Measurements from ENCODE around the gene CCDC68. TPM values are rescaled to one million over a fixed set of nuclear protein-coding genes. Genes with fewer than 3 reads are reported as not detected.

The CCDC68 gene
- total RNA-seq, 1 experiment from 2014 or later = 3.1 TPM

- no peak overlapping the region for H3K9ac ChIP-seq (ENCODE audit: low read length)
- no peaks in the 10 kb centered on the region for H3K27me3 ChIP-seq (ENCODE audit: low read length)
- no peak for ATAC-seq
- no peak for DNase-seq
- POLR2A ChIA-PET (ENCODE audit: unreplicated experiment) = no interaction called here
- no peak overlapping the region for H2AFZ ChIP-seq (ENCODE audit: low read length)
- no peaks in the 10 kb centered on the region for H3K36me3 ChIP-seq (ENCODE audit: low read depth, low read length)
- H3F3A ChIP-seq (ENCODE audit: low read length, unreplicated experiment) = no peaks in the 10 kb centered on the region
- H3K9me2 ChIP-seq (replicated peaks; ENCODE audit: low read length) = no peaks in the 10 kb centered on the region
- no peaks in the 10 kb centered on the region for H3K79me2 ChIP-seq (ENCODE audit: low read length)
- no peaks in the 10 kb centered on the region for H4K20me1 ChIP-seq (ENCODE audit: low read length)
- H3K4me3 ChIP-seq (ENCODE audit: low read length) = no peak overlapping the region
- H3K27ac ChIP-seq (ENCODE audit: low read length) = no peak overlapping the region
- CTCF ChIA-PET = no interaction called here
- no peak overlapping the region for H3K4me2 ChIP-seq (ENCODE audit: low read length)
- BruUV-seq (replicated peaks) = no TSS peak
- H3K4me1 ChIP-seq (ENCODE audit: insufficient read depth, low read length) = no peaks in the 10 kb centered on the region
- TF ChIP-seq EZH2phosphoT487 (IDR thresholded peaks at IDR 0.05; ENCODE audit: borderline replicate concordance, low read length) = no peak
- TF ChIP-seq, protein P1, sequence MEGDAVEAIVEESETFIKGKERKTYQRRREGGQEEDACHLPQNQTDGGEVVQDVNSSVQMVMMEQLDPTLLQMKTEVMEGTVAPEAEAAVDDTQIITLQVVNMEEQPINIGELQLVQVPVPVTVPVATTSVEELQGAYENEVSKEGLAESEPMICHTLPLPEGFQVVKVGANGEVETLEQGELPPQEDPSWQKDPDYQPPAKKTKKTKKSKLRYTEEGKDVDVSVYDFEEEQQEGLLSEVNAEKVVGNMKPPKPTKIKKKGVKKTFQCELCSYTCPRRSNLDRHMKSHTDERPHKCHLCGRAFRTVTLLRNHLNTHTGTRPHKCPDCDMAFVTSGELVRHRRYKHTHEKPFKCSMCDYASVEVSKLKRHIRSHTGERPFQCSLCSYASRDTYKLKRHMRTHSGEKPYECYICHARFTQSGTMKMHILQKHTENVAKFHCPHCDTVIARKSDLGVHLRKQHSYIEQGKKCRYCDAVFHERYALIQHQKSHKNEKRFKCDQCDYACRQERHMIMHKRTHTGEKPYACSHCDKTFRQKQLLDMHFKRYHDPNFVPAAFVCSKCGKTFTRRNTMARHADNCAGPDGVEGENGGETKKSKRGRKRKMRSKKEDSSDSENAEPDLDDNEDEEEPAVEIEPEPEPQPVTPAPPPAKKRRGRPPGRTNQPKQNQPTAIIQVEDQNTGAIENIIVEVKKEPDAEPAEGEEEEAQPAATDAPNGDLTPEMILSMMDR (conservative IDR thresholded peaks at IDR 0.05; ENCODE audit: low read depth, low read length) = no peak
- no peak for TF ChIP-seq EZH2 (IDR thresholded peaks at IDR 0.05; ENCODE audit: low read length, unreplicated experiment)
- intact Hi-C loops (cut with micrococcal nuclease) = no loop called here
- no peaks in the 10 kb centered on the region for H3K9me3 ChIP-seq (ENCODE audit: low read length)
Measured at GRCh38 chr18:54852780-54853675, 106.2 kb downstream of the CCDC68 start.

Other genes with a start within 250 kb of the CCDC68 start
- gene RAB27B, start 131.0 kb downstream of the CCDC68 start, total RNA-seq (2014; rRNA removed) = 10.3 and 13.2 TPM in 2 replicates